Measurements from ENCODE around the gene PEAK1. TPM values are rescaled to one million over a fixed set of nuclear protein-coding genes. Genes with fewer than 3 reads are reported as not detected.

PEAK1 gene
- total RNA-seq, 1 experiment from 2014 or later: 36.7 TPM

- ChIA-PET CTCF (interaction anchor here (1.2 kb wide), 1 partner anchor 375 kb away, joined by 3 read pairs; no protein-coding TSS in a partner anchor), POLR2A (ENCODE audit: low non-redundant PET) (no interaction called here)
- Histone ChIP-seq H3K27ac (ENCODE audit: low read depth, low read length, poor library complexity, severe bottlenecking) (no peak overlapping the region), H3K27me3 (replicated peaks; ENCODE audit: insufficient read depth, low read depth, low read length, poor library complexity) (no peaks in the 10 kb centered on the region), H3K36me3 (ENCODE audit: insufficient read depth, low read length, poor library complexity, severe bottlenecking) (no peaks in the 10 kb centered on the region), H3K9me3 (ENCODE audit: low read depth, low read length, poor library complexity, severe bottlenecking) (no peaks in the 10 kb centered on the region), H3K4me1 (ENCODE audit: insufficient read depth, low read length, poor library complexity, severe bottlenecking) (no peaks in the 10 kb centered on the region), H3K4me3 (ENCODE audit: low read depth, low read length, poor library complexity, severe bottlenecking) (no peak overlapping the region)
- TF ChIP-seq EZH2 (IDR thresholded peaks at IDR 0.05; ENCODE audit: borderline replicate concordance, low read depth, low read length, poor library complexity, severe bottlenecking): no peak
- TF ChIP-seq CTCF (conservative IDR thresholded peaks at IDR 0.05; ENCODE audit: low read depth, low read length): no peak
- BruUV-seq (replicated peaks): no TSS peak
- intact Hi-C loops (cut with micrococcal nuclease; ENCODE audit: unreplicated experiment): no loop called here
- no peak for DNase-seq (ENCODE audit: low spot score)
These were observed 251.8 kb downstream of the PEAK1 start for GRCh38 chr15:77168141-77168540.

DNA sequence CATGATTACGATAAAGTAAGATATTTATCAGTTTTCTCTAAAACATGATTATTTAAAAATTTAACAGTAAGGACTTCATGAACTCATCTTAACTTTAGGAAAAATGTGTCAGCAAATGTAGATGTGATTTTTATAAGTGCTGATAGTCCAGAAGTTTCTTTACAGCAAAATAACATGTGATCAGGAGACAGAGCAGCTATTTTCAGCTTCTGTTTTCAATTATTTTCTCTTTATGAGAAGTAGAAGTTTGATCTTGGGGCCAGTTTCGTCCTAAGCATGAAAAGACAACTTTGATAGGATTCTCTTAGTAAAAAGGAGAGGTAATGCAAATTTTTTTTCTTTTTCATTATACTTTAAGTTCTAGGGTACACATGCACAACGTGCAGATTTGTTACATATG lies 252.5 kb downstream of the PEAK1 start:
- no peak overlapping the region for H3K4me3 ChIP-seq (ENCODE audit: low read depth, low read length, poor library complexity, severe bottlenecking)
- H3K27me3 ChIP-seq (replicated peaks; ENCODE audit: insufficient read depth, low read depth, low read length, poor library complexity): no peaks in the 10 kb centered on the region
- no peaks in the 10 kb centered on the region for H3K9me3 ChIP-seq (ENCODE audit: low read depth, low read length, poor library complexity, severe bottlenecking)
- BruUV-seq (replicated peaks): no TSS peak
- ChIA-PET POLR2A (ENCODE audit: low non-redundant PET) (no interaction called here), CTCF (interaction anchor here (1.2 kb wide), 1 partner anchor 376 kb away, joined by 3 read pairs; no protein-coding TSS in a partner anchor)
- TF ChIP-seq EZH2 (IDR thresholded peaks at IDR 0.05; ENCODE audit: borderline replicate concordance, low read depth, low read length, poor library complexity, severe bottlenecking) (no peak), CTCF (conservative IDR thresholded peaks at IDR 0.05; ENCODE audit: low read depth, low read length) (no peak)
- H3K27ac ChIP-seq (ENCODE audit: low read depth, low read length, poor library complexity, severe bottlenecking): no peak overlapping the region
- no peaks in the 10 kb centered on the region for H3K4me1 ChIP-seq (ENCODE audit: insufficient read depth, low read length, poor library complexity, severe bottlenecking)
- no peaks in the 10 kb centered on the region for H3K36me3 ChIP-seq (ENCODE audit: insufficient read depth, low read length, poor library complexity, severe bottlenecking)
- DNase-seq (ENCODE audit: low spot score): no peak
- intact Hi-C loops (cut with micrococcal nuclease; ENCODE audit: unreplicated experiment): no loop called here

GRCh38 chr15:77163781-77164384 lies 256.0 kb downstream of the PEAK1 start:
- H3K4me3 ChIP-seq (ENCODE audit: low read depth, low read length, poor library complexity, severe bottlenecking): no peak overlapping the region
- H3K4me1 ChIP-seq (ENCODE audit: insufficient read depth, low read length, poor library complexity, severe bottlenecking): no peaks in the 10 kb centered on the region
- POLR2A ChIA-PET (ENCODE audit: low non-redundant PET): no interaction called here
- H3K9me3 ChIP-seq (ENCODE audit: low read depth, low read length, poor library complexity, severe bottlenecking): no peaks in the 10 kb centered on the region
- H3K36me3 ChIP-seq (ENCODE audit: insufficient read depth, low read length, poor library complexity, severe bottlenecking): no peaks in the 10 kb centered on the region
- no peak overlapping the region for H3K27ac ChIP-seq (ENCODE audit: low read depth, low read length, poor library complexity, severe bottlenecking)
- TF ChIP-seq CTCF (conservative IDR thresholded peaks at IDR 0.05; ENCODE audit: low read depth, low read length) (no peak), EZH2 (IDR thresholded peaks at IDR 0.05; ENCODE audit: borderline replicate concordance, low read depth, low read length, poor library complexity, severe bottlenecking) (no peak)
- no TSS peak for BruUV-seq (replicated peaks)
- no peaks in the 10 kb centered on the region for H3K27me3 ChIP-seq (replicated peaks; ENCODE audit: insufficient read depth, low read depth, low read length, poor library complexity)
- no peak for DNase-seq (ENCODE audit: low spot score)
- CTCF ChIA-PET: no interaction called here
- intact Hi-C loops (cut with micrococcal nuclease; ENCODE audit: unreplicated experiment): no loop called here
